Measurements from ENCODE around the gene POGZ.

- TF ChIP-seq, protein P1, sequence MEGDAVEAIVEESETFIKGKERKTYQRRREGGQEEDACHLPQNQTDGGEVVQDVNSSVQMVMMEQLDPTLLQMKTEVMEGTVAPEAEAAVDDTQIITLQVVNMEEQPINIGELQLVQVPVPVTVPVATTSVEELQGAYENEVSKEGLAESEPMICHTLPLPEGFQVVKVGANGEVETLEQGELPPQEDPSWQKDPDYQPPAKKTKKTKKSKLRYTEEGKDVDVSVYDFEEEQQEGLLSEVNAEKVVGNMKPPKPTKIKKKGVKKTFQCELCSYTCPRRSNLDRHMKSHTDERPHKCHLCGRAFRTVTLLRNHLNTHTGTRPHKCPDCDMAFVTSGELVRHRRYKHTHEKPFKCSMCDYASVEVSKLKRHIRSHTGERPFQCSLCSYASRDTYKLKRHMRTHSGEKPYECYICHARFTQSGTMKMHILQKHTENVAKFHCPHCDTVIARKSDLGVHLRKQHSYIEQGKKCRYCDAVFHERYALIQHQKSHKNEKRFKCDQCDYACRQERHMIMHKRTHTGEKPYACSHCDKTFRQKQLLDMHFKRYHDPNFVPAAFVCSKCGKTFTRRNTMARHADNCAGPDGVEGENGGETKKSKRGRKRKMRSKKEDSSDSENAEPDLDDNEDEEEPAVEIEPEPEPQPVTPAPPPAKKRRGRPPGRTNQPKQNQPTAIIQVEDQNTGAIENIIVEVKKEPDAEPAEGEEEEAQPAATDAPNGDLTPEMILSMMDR (IDR thresholded peaks at IDR 0.05): no peak
- no peak for TF ChIP-seq POLR2A (IDR thresholded peaks at IDR 0.05)
These were observed 27.3 kb upstream of the POGZ start for GRCh38 chr1:151486557-151486956.
